Mucosa of gallbladder (tissue), 1 donor: ENCODE measurements around the gene EXOC2. TPM values are rescaled to one million over a fixed set of nuclear protein-coding genes. Genes with fewer than 3 reads are reported as not detected.

Experiments
- DNase-seq: peaks from one replicate; pipeline ENCODE4 v3.0.0-alpha.2; 2020; ENCODE audit warnings: low spot score
- total RNA-seq: library from RNA; stranded (reverse); gene quantifications from one replicate; pipeline ENCODE4 v1.2.1, GENCODE V29; 2021
- donor health status: DM: no; HTN: no; CAD: no.

Gene EXOC2
- total RNA-seq, 1 donor from 2014 or later: 20.7 TPM

GRCh38 chr6:494394-494793, 198.5 kb downstream of the EXOC2 start:
- no peak for DNase-seq

- DNase-seq: no peak
Observed at GRCh38 chr6:493840-494239, 199.1 kb downstream of the EXOC2 start.

- DNase-seq: no peak
Observed at GRCh38 chr6:492816-493414, 200.0 kb downstream of the EXOC2 start.

- DNase-seq: no peak
Observed at GRCh38 chr6:492178-492577, 200.8 kb downstream of the EXOC2 start.

- no peak for DNase-seq
Observed at GRCh38 chr6:491233-491632, 201.7 kb downstream of the EXOC2 start.

- DNase-seq: no peak
Observed at GRCh38 chr6:490251-491037, 202.5 kb downstream of the EXOC2 start.

GRCh38 chr6:489762-490161, 203.2 kb downstream of the EXOC2 start:
- DNase-seq: no peak

- DNase-seq: no peak
Observed at GRCh38 chr6:489001-489400, 203.9 kb downstream of the EXOC2 start.

- no peak for DNase-seq
Observed at GRCh38 chr6:487956-488355, 205.0 kb downstream of the EXOC2 start.

GRCh38 chr6:485655-486170, 207.2 kb downstream of the EXOC2 start:
- no peak for DNase-seq

GRCh38 chr6:484746-485145, 208.2 kb downstream of the EXOC2 start:
- DNase-seq: no peak

GRCh38 chr6:484086-484745, 208.7 kb downstream of the EXOC2 start:
- no peak for DNase-seq

GRCh38 chr6:475314-475713, 217.6 kb downstream of the EXOC2 start:
- DNase-seq: no peak

- DNase-seq: no peak
Observed at GRCh38 chr6:474453-475185, 218.3 kb downstream of the EXOC2 start.

GRCh38 chr6:473768-474452, 219.0 kb downstream of the EXOC2 start:
- no peak for DNase-seq

GRCh38 chr6:473356-473755, 219.6 kb downstream of the EXOC2 start:
- no peak for DNase-seq

GRCh38 chr6:470901-471448, 222.0 kb downstream of the EXOC2 start:
- no peak for DNase-seq

GRCh38 chr6:470051-470900, 222.7 kb downstream of the EXOC2 start:
- no peak for DNase-seq

- no peak for DNase-seq
Observed at GRCh38 chr6:467671-468082, 225.3 kb downstream of the EXOC2 start.

GRCh38 chr6:467111-467510, 225.8 kb downstream of the EXOC2 start:
- DNase-seq: no peak
